Ishikawa (cell line): ENCODE results near the gene LMAN1L.

Experiments
- CEBPB ChIP-seq: IDR thresholded peaks from 2 replicates; pipeline ENCODE4 v1.6.1; 2012
- CREB1 ChIP-seq: IDR thresholded peaks from 2 replicates; pipeline ENCODE4 v1.6.1; 2012; ENCODE audit warnings: low read depth
- EGR1 ChIP-seq: IDR thresholded peaks from 2 replicates; pipeline ENCODE4 v1.6.1; 2012
- EP300 ChIP-seq: IDR thresholded peaks from 2 replicates; pipeline ENCODE4 v1.6.1; 2012; ENCODE audit warnings: borderline replicate concordance
- FOXM1 ChIP-seq: IDR thresholded peaks from 2 replicates; pipeline ENCODE4 v1.6.1; 2012; ENCODE audit warnings: low read depth, borderline replicate concordance
- MAX ChIP-seq: IDR thresholded peaks from 2 replicates; pipeline ENCODE4 v1.6.1; 2012
- NFIC ChIP-seq: IDR thresholded peaks from 2 replicates; pipeline ENCODE4 v1.6.1; 2012
- RAD21 ChIP-seq: IDR thresholded peaks from 2 replicates; pipeline ENCODE4 v1.6.1; 2012; ENCODE audit warnings: low read depth
- REST ChIP-seq: IDR thresholded peaks from 2 replicates; pipeline ENCODE4 v1.6.1; 2012; ENCODE audit warnings: low read depth, mild to moderate bottlenecking
- TAF1 ChIP-seq: IDR thresholded peaks from 2 replicates; pipeline ENCODE4 v1.6.1; 2012; ENCODE audit warnings: low read depth, mild to moderate bottlenecking
- TCF12 ChIP-seq: IDR thresholded peaks from 2 replicates; pipeline ENCODE4 v1.6.1; 2012; ENCODE audit warnings: low read depth
- TEAD4 ChIP-seq: IDR thresholded peaks from 2 replicates; pipeline ENCODE4 v1.6.1; 2012
- USF1 ChIP-seq: IDR thresholded peaks from 2 replicates; pipeline ENCODE4 v1.6.1; 2012
- YY1 ChIP-seq: IDR thresholded peaks from 2 replicates; pipeline ENCODE4 v1.6.1; 2012; ENCODE audit warnings: low read depth
- ZBTB7A ChIP-seq: IDR thresholded peaks from 2 replicates; pipeline ENCODE4 v1.6.1; 2012; ENCODE audit warnings: low read depth

The LMAN1L gene

GRCh38 chr15:74812533-74812932 is at the start of gene LMAN1L:
Gene LMAN1L, plus strand, starts transcription at chr15:74812835. Its CDS starts 20 bp downstream, at chr15:74812855.
- no peak for TF ChIP-seq EGR1
- TF ChIP-seq FOXM1, result no peak
- TF ChIP-seq YY1, result no peak
- TF ChIP-seq TAF1, result no peak
- no peak for TF ChIP-seq NFIC
- no peak for TF ChIP-seq MAX
- TF ChIP-seq REST, result no peak
- no peak for TF ChIP-seq CEBPB
- TF ChIP-seq EP300, result no peak
- TF ChIP-seq USF1, result no peak
- no peak for TF ChIP-seq CREB1
- no peak for TF ChIP-seq TEAD4
- no peak for TF ChIP-seq TCF12
- TF ChIP-seq ZBTB7A, result no peak
- TF ChIP-seq RAD21, result no peak

- TF ChIP-seq USF1 (no peak), TEAD4 (no peak)
Observed at GRCh38 chr15:74763416-74763815, 49.2 kb upstream of the LMAN1L start.

GRCh38 chr15:74767167-74768098 is 45.2 kb upstream of the LMAN1L start:
- TF ChIP-seq CREB1, result no peak
- no peak for TF ChIP-seq MAX
- TF ChIP-seq USF1, result no peak
- no peak for TF ChIP-seq ZBTB7A
- TF ChIP-seq CEBPB, result no peak
- no peak for TF ChIP-seq NFIC
- no peak for TF ChIP-seq REST
- no peak for TF ChIP-seq TEAD4
- no peak for TF ChIP-seq YY1
- TF ChIP-seq EGR1, result no peak
- no peak for TF ChIP-seq FOXM1
- no peak for TF ChIP-seq EP300
- no peak for TF ChIP-seq RAD21
- TF ChIP-seq TAF1, result no peak

- TF ChIP-seq CREB1 (no peak), YY1 (no peak), TEAD4 (no peak), USF1 (0 out of 2 replicates have a peak, but pooled peaks have one; percentile 13), EP300 (no peak), REST (no peak), ZBTB7A (no peak), MAX (no peak)
Observed at GRCh38 chr15:74768099-74768770, 44.4 kb upstream of the LMAN1L start.
